HFF-Myc (cell line): ENCODE data around the gene PTPRN2.

ENCODE experiments used
- DNase-seq: peaks from one replicate; pipeline ENCODE4 v3.0.0-alpha.2; 2011; ENCODE audit warnings: low read depth; ENCODE audit errors: extremely low read depth
- H3K4me3 ChIP-seq: replicated peaks from 2 replicates; pipeline ENCODE4 v1.5.1; 2011; ENCODE audit warnings: low read depth, mild to moderate bottlenecking, control low read depth, low read length
- TF ChIP-seq, protein P1 (sequence below): IDR thresholded peaks from 2 replicates; pipeline ENCODE4 v1.5.1; 2012; ENCODE audit warnings: mild to moderate bottlenecking, low read depth, low read length, control low read depth; ENCODE audit errors: missing control alignments

The PTPRN2 gene

DNA sequence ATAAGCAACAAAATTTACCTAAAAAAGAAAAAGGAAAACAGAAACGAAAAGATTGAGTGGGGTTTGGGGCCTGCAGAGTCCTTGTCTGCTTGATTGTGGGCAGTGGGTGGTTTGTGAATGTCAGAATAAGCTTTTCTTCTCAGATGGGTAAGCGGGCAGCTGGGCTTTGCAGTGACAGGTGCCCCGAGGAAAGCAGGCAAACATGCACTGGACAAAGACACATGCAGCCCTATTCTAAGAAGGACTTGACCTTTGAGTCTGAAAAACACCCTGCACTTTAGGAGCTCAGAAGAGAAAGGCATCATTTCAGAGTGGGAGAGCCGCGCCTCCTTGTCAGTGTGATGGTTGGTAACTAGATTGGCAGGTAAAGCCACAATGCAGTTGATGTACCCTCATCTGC is 562.7 kb downstream of the PTPRN2 start:
- TF ChIP-seq, protein P1, sequence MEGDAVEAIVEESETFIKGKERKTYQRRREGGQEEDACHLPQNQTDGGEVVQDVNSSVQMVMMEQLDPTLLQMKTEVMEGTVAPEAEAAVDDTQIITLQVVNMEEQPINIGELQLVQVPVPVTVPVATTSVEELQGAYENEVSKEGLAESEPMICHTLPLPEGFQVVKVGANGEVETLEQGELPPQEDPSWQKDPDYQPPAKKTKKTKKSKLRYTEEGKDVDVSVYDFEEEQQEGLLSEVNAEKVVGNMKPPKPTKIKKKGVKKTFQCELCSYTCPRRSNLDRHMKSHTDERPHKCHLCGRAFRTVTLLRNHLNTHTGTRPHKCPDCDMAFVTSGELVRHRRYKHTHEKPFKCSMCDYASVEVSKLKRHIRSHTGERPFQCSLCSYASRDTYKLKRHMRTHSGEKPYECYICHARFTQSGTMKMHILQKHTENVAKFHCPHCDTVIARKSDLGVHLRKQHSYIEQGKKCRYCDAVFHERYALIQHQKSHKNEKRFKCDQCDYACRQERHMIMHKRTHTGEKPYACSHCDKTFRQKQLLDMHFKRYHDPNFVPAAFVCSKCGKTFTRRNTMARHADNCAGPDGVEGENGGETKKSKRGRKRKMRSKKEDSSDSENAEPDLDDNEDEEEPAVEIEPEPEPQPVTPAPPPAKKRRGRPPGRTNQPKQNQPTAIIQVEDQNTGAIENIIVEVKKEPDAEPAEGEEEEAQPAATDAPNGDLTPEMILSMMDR = no peak
- H3K4me3 ChIP-seq = no peak overlapping the region
- DNase-seq = no peak

DNA sequence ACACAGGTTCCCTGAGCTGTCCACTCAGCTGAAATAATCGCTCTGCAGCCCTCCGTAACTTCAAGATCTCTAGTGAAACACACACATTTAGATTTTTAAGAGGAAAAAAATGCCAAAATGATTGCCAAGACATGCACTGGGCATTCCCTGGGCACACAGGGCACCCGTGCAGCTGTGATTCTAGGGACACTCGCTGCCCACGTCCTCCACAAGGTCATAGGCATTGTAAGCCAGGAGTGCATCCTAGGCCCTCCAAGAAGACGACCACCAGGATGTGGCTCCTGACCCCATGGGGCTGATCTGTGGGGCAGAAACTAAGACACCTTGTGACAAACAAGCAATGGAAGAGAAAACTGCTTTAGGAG is 563.3 kb downstream of the PTPRN2 start:
- TF ChIP-seq, protein P1 = no peak
- no peak overlapping the region for H3K4me3 ChIP-seq
- no peak for DNase-seq

DNA sequence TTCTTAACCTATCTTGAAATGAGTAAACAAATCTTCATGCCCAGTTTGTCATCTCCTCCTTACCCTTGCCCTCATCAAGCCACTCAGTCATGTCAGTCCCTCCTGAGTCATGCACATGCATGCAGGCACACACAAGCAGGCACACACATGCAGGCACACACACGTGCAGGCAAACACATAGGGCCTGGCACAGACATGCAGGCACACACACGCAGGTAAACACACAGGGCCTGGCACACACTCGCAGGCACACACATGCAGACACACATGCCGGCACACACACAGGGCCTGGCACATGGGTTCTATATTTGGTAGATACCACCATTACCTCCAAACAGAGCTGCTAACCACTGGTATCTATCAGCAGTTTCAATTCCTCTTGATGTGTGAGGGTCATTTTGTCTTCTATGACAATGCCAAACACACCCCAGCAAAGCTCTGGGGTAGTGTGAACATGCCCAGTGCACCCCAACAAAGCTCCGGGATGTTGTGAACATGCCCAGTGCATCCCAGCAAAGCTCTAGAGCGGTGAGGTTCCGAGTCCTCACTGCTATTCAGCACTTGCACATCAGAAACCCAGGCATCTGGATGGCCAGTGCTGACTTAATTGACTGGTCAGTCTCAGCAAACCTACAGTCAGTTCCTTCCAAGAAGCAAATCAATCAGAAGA is 563.8 kb downstream of the PTPRN2 start:
- TF ChIP-seq, protein P1 = no peak
- no peak overlapping the region for H3K4me3 ChIP-seq
- DNase-seq = no peak

DNA sequence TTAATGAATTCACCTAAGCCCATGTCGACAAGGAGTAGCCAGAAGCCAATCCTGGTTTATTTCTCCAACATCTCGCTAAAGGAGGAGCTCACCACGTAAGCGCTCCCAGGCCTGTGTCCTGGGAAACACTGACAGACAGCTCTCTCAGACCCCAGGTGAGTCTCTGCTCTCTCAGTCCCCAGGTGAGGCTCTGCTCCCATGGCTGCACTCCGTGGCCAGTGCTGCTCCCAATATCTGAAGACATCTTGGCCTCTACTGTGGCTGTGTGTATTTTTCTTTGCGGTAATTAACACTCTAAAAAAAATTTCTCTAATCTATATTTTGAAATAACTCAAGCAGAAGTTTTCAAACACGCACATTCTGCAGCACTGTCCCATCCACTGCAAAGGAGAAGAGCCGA is 564.5 kb downstream of the PTPRN2 start:
- no peak for DNase-seq
- TF ChIP-seq, protein P1 = no peak
- no peak overlapping the region for H3K4me3 ChIP-seq

DNA sequence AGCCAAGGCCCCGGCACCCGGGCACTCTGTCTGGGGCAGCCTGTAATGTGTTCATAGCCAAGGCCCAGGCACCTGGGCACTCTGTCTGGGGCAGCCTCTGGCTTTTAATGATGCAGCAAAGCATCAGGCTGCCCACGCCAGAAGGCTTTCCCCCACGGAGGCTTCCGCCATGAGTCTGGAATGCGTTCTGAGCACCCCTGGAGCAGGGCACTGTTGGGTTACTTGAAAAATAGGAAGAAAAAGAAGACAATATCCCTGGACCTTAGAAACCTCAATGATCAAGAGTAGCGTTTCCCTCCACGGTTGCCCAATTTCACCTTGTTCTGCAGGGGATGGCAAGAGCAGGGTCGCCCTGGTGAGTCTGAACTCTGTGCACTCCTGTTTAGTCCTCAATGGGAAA is 565.0 kb downstream of the PTPRN2 start:
- TF ChIP-seq, protein P1 = no peak
- DNase-seq = no peak
- no peak overlapping the region for H3K4me3 ChIP-seq

DNA sequence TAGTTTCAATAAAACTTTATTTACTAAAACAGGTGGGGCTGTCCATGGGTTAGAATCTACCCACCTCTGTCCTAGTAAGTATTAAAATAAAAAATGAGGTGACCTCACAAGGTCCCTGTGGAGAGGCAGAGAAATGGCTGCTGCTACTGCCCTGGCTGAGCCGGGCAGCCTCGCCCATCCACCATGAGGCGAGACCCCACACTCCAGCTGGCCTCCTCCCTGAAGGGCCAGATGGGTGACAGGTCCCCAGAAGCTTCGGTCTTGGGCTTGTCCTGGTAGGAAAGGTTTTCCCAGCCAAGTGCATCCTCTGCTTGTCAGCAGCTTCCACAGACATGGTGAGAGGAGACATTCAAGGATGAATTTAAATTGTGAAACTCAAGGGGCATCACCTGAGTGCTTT is 565.8 kb downstream of the PTPRN2 start:
- DNase-seq = no peak
- TF ChIP-seq, protein P1 = no peak
- H3K4me3 ChIP-seq = no peak overlapping the region

DNA sequence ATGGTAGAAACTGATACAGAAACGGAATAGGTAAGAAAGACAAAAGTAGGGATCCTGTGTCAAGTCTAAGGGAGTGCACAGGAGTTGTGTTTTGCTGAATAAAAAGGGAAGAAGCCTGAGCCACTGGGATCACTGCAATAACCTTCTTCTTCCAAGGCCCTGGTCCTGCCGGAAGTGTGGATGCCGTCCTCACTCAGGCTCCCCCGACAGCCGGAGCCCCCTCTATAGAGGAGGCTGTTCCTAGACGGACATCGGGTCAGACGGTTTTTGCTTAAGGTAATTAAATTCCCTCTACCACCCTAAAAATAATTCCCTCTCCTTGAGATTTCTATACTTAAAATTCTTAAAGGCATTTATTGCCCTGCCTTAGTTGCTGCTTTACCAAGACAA is 566.9 kb downstream of the PTPRN2 start:
- no peak for DNase-seq
- TF ChIP-seq, protein P1 = no peak
- H3K4me3 ChIP-seq = no peak overlapping the region
